HEK293T (cell line): ENCODE measurements around the gene UNC119B.

Experiments used
- FOXA1 ChIP-seq: fragments of 450-650 bp; IDR thresholded peaks from 2 replicates; pipeline ENCODE4 v1.6.1; 2016; ENCODE audit warnings: mild to moderate bottlenecking
- FOXK2 ChIP-seq: fragments of 450-650 bp; IDR thresholded peaks from 2 replicates; pipeline ENCODE4 v1.6.1; 2016; ENCODE audit warnings: mild to moderate bottlenecking
- PKNOX1 ChIP-seq: fragments of 450-650 bp; IDR thresholded peaks from 2 replicates; pipeline ENCODE4 v1.6.1; 2016
- SUZ12 ChIP-seq: fragments of 450-650 bp; IDR thresholded peaks from 2 replicates; pipeline ENCODE4 v1.6.1; 2016; ENCODE audit warnings: mild to moderate bottlenecking

GRCh38 chr12:120696626-120697025 lies 13.6 kb upstream of the UNC119B start:
- TF ChIP-seq PKNOX1: no peak
- TF ChIP-seq FOXK2: no peak
- no peak for TF ChIP-seq SUZ12
- no peak for TF ChIP-seq FOXA1
